Fibroblast of gingiva (primary cell): Measurements from ENCODE around the gene BOD1.
A peak's percentile ranks its signal among the peaks of the same experiment; 100 is the strongest.

Source experiments
- DNase-seq: peaks from one replicate; pipeline ENCODE4 v3.0.0-alpha.2; 2011; ENCODE audit warnings: low read depth

BOD1 gene

DNA sequence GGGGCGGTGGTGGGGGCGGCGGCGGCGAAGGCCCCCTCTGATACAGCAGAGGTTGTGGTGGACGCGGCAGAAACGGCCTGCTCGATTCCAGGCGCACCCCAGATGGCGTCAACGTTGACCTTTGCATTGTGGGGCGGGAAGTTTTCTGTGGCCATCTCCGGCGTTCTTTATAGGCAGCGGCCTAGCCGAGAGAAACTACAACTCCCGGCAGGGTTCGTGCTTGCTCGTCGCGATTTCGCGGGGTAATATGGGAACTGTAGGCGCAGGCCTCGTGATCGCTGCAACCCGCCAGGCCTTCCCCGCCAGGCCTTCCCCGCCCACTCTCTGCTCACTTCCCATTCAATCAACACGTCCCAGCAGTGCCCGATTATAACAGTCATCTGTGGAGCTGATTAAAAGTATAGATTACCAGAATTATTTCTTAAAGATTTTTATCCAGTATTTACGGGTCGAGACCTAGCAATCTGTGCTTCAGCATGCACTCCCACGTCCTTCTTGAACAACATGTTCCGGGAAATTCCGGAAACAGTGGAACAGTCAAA is at the start of gene BOD1:
BOD1 (minus strand) TSS at position 74 of the 542 bp plus-strand sequence. CDS start 214 bp downstream, outside the sequence.
- DNase-seq, result peak; percentile 97

DNA sequence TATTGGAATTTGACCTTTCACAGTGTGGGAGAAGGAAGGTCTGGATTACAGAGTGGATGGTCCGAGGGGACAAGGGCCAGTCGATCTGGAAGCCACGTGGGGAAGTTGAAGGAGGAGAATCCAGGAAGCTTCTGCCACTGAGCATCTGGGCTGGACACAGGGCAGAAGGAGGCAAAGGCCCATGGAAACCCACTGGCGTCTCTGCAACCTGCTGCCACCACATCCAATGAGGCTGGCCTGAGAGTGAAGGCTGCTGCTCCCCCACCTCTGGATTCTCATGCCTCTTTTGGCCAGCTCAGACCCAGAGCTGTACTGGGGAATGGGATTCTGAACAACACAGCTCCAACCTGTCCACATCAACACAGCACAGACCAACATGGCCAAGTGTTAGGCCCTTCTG is 48.9 kb upstream of the BOD1 start:
- DNase-seq, result no peak

DNA sequence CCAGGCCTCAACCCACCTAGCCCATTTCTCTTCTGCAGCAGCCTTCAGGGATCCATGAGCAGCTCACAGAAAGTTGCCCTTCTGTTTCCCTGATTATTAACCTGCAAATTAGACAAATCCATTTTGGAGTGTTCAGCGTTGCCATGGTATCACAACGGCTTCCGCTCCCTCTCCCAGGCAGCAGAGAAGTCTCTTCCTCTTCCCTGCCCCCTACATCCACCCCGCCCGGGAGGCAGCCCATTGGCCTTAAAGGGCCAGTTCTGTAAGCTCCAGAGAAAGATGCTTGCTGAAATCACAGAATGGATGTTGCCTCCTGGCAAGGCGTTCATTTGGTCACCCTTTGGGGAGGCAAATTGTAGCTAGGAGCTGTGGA is 47.7 kb upstream of the BOD1 start:
- no peak for DNase-seq

DNA sequence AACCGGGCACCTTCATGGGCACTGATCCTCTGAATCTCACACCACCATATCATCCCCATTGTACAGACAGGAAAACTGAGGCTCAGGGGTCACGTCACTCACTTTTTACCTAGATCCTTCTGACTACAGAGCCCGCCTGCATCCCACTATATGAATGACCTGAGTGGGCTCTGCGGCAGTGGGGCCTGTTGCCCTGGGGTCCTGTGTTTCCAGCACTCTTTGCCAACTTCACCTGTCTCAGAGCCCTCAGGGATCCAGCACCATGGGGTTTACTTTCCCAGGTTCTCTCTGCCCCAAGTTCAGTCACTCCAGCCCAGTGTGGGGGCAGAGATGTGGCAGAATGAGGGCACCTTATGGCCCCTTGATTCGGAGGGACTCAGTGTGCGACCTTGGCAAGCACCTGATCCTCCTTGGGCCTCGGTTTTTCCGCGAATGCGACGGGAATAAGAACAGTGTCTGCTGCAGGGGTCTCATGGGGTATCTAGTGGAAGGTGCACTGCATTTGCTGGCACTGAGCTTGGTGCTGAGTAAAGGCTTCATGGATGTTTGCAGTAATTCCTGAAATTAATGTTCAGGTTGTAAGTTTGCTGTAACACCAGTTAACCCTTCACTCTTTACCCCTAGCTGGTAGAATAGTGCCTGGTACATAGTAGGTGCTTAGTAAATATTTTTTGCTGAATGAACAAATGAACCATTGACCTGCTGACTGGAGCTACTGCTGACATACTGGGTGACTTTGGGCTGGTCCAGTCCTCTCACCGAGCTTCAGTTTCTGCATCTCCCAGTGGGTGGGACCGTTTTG is 47.1 kb upstream of the BOD1 start:
- DNase-seq, result no peak

DNA sequence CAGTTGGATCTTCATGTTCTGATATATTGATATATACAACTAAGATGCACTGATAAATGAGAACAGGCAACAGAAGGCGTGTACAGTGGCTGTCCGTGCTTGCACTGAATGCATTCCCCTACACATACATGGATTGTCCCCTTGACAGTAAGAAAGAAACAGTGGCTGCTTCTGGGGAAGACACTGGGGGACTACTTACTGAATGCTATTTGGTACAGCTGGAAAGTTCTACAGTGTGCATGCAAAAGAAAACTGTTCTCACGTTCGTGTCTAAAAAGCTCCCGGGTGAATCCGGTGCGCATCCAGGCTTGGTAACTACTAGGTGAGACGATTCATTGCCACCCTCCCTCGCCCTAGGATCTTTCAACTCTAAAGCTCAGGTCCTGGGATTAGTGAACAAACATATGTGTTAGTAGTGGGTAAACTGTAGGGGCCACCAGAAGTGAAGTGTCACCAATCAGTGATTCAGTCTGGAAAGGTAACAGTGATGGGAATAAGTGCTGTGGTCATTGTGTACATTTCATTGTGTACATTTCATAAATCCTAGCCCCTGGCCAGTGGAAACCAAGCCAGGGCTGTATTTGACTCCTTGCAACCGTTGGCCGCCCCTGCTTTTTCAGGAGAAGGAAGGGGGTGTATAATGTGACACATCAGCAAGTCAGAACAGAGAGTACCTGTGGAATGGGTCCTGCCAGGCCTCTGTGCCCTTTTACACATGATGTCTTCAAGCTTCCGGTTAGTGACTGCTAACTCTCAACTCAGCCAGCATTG is 46.3 kb upstream of the BOD1 start:
- no peak for DNase-seq

DNA sequence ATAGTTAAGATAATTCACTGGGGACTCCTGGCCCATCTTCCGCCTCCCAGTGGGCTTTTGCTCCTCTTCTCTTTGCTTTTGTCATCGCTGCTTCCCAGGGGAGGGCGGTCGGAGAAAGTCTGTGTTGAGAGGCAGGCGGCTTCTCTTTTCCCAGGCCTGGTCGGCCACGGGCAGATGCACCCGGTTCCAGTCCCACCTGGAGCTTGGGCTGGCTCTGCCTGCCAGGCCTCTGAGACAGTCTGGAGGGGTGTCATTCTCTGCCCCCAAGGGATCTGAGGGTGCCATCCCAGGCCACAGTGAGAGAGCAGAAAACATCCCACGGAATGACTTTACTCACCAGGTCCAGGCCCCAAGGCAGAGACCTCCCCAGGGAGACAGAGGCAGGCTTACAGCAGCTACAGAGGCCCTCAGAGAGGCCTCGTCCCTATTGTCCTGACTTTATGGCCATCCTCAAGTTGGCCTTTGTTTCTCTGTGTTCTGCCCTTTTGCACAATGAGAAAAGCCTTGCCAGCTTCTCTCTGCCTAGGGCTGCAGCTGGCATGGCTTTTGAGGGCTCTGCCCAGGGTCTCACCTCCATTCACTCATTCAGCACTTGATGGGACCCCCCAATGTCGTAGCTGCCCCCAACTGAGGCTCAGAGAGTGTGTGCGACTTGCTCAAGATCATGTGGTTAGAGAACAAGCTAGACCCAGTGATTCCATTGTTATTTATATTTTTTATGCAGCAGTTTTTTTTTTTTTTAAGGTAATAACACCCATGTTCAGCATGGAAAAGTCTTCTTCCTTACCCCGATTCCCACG is 44.2 kb upstream of the BOD1 start:
- no peak for DNase-seq

DNA sequence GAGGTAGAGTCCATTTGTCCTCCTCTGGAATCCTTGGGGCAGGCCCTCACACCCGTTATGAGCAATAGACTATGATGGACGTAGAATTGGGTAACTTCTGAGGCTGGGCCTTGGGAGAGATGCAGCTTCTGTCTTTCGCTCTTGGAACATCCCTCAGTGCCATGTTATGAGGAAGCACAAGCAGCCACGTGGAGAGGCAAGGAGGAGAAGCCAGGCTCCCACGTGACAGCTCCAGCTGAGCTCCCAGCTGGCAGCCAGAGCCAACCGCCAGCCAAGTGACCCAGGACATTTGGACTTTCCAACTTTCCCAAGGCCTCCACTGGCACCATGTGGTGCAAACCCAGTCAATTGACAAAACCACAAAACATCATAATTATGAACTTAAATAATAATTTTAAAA is 43.0 kb upstream of the BOD1 start:
- no peak for DNase-seq

DNA sequence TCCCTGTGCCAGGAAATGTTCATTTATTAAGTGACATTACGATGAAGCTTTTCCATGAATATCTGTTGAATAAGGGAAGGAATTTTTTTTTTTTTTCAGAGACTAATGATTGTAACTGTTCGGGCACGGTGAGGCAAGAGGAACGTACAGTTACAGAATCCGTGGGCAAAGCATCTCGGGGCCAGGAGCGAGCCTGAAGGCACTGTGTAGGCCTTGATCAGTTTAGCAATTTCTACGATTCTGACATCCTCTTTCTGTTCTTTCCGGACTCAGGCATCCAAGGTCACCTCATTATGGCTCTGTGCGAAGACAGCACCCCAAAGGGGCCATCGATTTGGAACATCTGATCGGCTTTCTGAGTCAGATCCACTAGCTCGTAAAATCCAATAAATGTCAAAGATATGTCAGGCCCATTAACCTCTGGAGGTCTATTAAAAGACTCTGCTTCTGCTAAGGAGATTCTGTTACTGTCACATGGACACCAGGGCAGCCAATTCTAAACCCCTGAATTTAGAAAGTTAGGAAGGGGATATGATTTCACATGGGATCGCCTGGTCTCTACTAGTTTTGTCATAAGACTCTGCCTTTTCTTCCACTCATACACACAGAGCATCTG is 41.4 kb upstream of the BOD1 start:
- no peak for DNase-seq

DNA sequence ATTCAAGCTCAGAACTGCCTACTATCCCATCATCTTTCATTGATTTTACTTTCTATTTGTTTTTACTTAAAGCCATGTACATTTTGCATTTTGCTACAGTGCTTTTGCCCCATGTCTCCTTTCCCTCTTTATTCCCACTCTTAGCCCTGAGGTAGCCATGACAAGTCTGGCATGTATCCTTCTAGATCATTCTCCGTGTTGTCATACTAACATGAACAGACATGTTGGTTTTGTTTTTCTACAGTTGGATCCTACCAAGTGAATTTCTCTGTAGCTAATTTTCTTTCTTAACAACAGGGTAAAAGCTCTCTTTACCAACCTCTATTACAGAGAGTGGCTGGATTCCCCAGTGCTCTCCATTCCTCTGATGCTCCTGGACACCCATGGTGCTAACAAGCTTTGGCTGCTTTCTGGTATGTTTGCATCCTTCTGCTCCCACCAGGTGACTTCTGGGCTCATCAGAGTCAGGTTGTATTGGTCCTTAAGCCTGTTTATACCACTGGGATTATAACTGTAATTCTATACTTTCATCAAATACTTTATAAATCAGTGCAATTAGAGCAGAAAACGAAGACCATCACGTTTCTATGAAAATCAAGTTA is 38.8 kb upstream of the BOD1 start:
- DNase-seq, result no peak

DNA sequence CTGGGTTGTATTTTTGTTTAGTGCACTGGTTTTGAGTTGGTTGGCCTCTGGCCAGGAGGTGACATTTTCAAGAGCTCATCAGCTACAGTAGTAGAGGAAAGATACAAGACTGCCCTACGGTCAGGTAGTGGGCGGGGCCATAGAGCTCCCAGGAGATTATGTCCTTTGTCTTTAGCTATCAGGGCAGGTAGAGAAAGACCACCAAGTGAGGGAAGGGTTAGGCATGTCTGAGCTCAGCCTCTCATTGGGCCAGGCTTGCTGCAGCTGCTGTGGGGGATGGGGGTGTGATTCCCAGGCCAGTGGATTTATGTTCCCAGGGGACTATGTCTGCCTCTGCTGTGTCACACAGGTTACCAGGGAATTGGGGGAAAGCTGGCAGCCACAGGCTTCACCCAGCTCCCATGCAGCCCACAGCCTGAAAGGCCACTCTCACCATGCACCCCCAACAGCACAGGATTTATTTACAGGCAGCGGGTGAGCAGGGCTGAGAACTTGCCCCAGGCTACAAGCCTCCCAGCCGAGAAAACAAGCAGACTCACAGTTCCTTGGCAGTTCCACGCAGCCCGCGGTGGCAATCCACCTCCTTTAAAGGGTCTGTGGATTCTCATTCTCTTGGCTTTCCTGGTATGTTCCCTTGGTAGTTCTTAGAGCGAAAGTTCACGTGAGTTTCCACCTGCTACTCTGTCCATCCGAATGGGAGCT is 37.5 kb upstream of the BOD1 start:
- no peak for DNase-seq

DNA sequence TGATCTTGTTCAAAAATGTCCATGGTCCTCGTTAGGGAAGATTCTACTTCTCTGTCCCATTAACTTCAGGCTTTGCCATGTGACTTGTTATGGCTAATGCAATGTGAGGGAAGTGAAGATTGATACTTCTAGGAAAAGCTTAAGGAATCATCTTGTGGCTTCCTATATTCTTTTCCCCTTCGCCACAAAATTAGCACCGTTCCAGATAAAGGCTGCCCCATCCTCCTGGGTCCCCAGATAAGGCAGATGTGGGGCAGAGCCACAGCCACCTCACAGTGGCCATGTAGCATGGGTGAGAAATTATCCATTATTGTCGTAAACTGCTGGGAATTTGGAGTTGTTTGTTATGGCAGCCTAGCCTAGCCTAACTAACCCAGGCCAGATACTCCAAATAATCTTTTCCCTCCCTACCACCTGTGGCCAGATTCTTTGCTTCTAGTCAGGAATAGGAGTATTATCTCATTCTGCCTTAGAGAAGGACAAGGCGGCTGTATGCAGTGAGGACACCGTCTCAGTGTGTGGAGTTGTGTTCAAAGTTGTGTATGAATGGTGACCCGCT is 31.9 kb upstream of the BOD1 start:
- no peak for DNase-seq

DNA sequence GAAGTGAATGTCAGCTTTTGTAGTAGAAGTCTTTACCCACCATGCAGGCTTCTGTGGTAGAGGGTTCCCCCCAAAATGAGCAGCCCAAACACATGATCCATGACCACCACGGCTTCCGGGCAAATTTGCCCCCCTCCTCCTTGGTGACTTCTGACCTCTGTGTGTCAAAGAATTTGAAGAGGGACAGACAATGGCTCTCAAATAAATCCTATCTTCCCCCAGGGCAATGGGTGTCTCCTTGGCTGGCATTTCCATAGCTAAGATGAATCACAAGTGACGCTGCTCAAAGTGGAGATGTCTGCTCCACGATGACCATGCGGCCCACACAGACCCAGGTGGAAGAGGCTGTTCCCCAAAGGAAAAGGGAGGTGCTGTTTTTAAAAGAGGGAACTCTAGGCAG is 30.2 kb upstream of the BOD1 start:
- DNase-seq, result no peak

DNA sequence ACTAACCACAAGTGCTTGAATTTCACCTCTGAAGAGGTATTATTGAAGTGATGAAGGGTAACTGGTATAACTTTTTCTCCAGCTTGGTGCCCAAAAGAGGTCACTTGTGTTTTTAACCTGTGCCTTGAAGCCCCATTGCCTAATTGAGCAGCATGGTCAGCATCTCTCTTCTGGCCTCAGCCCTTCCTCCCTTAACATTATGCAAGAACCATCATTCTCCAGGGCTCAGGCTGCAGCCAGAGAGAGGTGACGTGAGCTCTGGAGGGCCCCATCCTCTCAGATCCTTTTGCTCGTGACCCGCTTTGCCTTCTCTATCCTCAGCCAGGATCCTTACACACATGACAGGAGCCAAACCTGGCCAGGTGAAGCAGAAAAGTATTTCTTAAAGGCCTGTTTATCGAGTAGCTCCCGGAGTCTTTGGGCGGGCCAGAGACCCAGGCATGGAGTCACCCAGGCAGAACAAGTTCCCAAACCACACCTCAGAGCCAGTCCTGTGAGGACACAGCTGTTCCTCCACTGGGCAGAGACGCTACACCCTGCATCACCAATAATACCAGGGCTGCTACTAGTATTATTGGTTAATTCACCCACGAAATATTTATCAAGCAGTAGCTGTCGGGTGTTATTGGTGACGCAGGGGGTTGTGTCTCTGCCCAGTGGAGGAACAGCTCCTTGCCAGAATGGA is 29.6 kb upstream of the BOD1 start:
- DNase-seq, result no peak

DNA sequence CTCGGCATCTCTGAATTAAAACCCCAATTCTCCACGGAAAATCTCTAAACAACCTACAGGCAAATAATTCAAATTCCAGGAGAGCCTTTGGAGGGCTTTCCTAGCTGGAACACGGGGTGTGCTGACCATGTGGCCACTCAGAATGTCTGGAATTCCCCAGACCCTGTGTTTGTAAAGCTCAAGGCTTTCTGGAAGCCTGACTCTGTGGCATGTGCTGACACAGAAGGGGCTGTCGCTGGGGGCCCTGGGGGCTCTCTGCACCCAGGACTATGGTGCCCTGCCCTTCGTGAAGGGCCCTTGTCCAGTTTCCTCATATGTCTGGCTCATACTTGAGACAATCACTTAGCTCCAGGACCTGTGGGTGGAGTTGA is 29.0 kb upstream of the BOD1 start:
- DNase-seq, result peak; percentile 9

DNA sequence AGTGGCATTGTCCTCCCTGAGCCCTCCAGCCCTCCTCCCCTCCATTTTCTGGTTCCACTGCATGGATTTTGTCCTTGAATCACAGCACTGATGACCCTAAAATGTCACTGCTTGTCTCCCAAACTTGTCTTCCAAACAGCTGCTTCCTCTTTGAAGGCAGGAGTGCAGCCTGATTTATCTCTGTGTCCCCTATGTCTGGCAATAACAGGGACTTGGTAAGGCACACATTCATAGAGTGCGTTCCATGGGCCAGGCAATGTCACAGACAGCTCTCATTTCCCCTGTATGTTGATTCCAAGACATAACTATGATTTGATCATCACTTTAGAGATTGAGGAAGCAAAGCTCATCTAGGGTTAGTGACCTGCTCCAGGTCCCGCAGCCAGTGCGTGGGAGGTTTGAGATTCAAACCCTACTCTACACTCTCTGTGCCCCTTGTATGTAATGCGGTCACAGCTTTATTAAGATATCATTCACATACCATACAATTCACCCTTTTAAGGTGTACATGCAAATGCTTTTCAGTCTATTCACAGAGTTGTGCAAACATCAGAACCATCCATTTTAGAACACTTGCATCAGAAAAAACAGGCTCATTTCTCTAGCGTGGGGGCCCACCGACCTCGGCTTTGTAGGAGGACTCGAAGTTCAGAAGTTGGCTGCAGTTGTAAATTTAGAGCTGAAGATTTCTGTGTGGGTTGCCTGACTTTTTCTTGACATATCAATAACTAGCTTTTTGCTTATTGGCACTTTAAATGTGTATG is 28.4 kb upstream of the BOD1 start:
- no peak for DNase-seq

DNA sequence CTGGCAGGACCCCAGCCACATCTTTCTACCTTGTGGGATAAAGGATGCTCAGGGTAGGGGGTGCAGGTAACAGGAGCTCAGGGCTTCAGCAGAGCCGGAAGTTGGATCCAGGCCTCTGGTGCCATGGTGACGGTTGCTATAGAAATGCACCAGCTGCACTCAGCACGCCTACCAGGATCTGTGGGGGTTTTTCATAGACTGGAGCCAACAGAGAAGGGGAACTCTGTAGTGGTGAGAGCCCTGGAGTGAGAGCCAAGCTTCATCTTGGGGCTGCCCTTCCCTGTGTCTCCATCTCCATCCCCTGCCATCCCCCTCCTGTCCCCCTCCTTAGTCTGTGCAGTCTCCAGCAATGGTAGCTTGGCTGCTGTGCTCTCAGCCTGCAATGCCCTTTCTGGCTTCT is 27.5 kb upstream of the BOD1 start:
- DNase-seq, result no peak

DNA sequence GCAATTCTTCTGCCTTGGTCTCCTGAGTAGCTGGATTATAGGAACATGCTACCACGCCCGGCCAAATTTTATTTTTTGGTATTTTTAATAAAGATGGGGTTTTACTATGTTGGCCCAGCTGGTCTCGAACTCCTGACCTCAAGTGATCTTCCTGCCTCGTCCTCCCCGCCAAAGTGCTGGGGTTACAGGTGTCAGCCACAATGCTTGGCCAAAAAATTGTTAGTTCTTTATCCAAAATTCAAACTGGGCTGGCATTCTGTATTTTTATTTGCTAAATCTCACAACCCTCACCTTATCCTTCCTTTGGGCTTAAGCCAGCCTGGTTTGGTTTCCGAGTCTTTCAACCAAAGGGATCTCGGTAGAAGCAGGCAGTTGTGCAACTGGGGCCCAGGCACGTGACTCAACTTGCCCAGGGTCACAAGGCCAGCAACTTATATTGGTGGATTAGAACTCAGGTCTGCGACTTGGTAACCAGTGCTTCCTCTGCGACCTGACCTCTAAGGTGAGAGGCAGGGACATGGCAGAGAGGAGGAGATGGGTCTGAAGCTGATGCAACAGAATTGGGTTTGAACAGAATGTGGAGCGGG is 26.5 kb upstream of the BOD1 start:
- no peak for DNase-seq

DNA sequence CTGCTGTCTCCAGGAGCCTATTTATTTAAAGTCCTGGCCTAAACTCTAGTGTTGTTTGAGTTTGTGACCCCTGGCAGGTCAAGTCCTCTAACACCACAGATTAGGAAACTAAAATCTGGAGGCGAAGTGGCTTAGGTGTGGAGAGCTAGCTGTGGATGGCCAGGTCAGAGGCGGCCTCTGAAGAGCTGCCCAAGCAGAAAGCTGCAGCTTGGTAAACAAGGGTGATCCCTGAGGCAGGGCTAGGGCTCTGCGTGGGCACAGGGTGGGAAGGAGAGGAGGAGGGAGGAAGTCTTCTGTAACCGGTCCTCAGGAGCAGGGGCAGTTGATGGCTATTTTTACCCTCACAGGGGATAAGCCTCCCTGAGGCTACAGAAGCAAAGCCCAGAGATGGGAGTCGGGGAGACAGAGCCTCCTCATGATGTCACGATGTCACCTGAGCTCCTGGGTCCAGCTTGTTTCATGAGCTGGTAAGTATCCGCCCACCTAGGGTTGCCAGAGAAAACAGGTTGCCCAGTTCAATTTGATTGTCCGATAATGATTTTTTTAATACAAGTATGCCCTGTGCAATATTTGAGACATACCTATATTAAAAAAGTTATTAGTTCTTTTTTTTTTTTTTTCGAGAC is 25.9 kb upstream of the BOD1 start:
- DNase-seq, result no peak
